ENCODE measurements around the gene RND1. TPM values are rescaled to one million over a fixed set of nuclear protein-coding genes. Genes with fewer than 3 reads are reported as not detected.

RND1 gene
- total RNA-seq, 1 experiment from 2014 or later, result 0.11 TPM

DNA sequence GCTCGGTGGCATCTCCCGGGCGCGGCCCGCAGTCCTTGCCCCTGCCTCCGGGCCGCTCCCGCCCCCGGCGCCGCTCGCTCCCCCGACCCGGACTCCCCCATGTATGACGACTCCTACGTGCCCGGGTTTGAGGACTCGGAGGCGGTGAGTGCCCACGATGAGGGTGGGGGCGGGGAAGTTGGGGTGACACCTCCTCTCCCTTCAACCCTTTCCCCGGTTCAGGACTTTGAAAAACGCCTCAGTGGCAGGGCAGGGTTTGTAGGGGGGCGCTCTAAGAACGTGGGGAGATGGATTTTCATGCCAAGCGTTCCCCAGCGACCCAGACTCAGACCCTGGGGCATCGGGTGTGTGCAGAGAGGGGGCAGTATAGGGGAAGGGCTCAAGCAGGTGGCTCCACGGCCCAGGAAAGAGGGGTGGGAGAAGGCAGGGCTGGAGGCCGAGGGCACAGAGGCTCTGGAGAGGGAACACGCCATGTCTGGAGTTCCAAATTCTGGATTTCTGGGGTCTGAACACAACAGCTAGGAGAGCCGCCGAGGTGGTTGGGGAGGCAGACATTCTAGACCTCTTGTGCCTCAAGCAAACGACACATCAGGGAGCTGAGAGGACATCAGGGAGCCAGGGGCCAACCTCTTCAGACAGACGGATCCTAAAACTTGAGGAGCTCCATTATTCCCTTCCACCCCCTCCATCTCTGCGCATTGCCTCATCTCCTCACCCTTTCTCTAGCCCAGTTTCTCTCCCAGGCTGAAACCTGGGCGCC is 46.7 kb downstream of the RND1 start:
- in situ Hi-C loops (cut with HindIII; ENCODE audit: low pct_unique_long_range_greater_than_20kb, low sequenced_read_pairs), result no loop called here
- peak; percentile 70 for DNase-seq (ENCODE audit: low read depth, low spot score)

- in situ Hi-C loops (cut with HindIII; ENCODE audit: low pct_unique_long_range_greater_than_20kb, low sequenced_read_pairs), result no loop called here
- DNase-seq (ENCODE audit: low read depth, low spot score), result peak; percentile 49
These were observed 47.5 kb downstream of the RND1 start, which contains the start of gene CACNB3 for GRCh38 chr12:48817873-48818830. Gene CACNB3, plus strand, starts transcription at chr12:48818496. Its CDS starts 434 bp downstream, at chr12:48818930.

DNA sequence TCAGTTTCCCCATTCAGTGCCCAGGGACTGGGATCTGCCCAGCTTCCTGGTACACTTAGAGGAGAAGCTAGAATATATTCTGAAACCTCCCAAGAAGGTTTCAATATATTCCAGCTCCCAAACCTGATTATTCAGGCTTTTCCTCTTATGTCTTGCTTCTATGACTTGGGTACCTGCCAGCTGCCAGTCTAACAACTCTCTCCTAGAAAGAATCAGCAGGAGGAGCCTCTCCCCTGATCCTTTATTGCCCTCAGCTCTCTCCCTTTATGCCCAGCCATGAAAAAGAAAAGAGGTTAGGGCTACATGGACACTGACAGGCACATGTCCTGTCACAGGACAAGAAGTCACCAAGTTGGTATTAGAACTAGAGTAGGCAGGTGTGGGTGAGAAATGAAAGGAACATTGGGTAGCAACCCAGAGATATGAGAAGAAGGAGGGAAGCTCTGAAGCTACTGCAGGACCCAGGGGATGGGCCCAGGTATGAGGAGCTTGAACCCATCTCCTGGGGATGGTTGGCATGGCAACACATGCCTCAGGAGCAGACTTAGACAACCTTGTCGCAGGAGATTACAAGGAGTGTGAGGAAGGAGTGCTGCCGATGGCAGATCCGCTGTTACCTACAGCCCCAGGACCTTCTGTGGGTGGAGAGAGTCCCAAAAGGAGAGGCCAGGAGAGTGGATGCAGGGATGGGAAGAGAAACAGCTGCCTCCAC is 49.4 kb downstream of the RND1 start:
- DNase-seq (ENCODE audit: low read depth, low spot score), result no peak
- in situ Hi-C loops (cut with HindIII; ENCODE audit: low pct_unique_long_range_greater_than_20kb, low sequenced_read_pairs), result no loop called here

DNA sequence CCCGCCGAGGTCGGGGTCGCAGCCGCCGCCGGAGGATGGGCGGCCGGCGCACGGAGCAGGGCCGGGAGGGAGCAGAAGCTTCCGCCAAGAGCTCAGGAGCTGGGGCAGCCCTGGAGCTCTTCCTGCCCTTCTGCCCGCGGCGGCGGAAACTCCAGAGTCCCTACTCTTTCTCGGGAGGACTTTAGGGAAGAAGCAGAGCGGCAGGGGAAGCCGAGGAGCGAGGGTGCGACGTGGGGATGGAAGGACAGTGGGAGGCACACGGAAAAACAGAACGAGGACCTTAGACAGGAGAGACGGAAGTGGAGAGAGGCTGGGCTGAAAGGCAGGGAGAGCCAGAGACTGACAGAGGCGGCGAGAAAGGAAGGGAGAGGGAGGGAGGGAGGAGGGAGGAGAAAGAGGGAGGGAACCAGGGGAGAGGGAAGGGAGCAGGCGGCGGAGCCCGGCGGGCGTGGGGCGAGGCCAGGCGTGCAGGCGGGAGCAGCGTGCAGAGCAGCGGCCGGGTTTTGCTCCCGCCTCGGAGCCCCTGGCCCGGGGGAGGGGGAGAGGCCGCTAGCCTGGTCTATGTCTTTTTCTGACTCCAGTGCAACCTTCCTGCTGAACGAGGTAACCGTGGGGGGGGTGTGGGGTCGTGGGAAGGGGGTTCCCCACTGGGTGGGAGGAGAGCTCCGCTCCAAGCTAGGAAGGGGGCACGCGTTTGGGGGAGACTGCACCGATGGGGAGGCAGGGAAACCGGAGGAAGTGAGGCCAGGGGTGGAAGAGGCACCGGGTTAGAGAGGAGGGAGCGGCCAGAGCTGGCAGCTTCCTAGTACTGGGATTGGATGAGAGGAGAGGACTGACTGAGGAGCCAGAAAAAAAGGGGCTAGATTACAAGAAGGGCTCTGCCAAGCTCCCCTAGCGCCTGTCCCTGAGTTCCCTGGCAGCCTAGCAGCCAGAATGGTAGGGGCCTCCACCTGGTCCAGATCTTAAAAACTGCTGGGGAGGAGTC is 50.3 kb downstream of the RND1 start:
- in situ Hi-C loops (cut with HindIII; ENCODE audit: low pct_unique_long_range_greater_than_20kb, low sequenced_read_pairs), result no loop called here
- DNase-seq (ENCODE audit: low read depth, low spot score), result peak; percentile 84

GRCh38 chr12:48814262-48815125 is 51.2 kb downstream of the RND1 start:
- DNase-seq (ENCODE audit: low read depth, low spot score), result peak; percentile 67
- in situ Hi-C loops (cut with HindIII; ENCODE audit: low pct_unique_long_range_greater_than_20kb, low sequenced_read_pairs), result no loop called here

GRCh38 chr12:48813465-48814261 is 52.0 kb downstream of the RND1 start:
- in situ Hi-C loops (cut with HindIII; ENCODE audit: low pct_unique_long_range_greater_than_20kb, low sequenced_read_pairs), result no loop called here
- no peak for DNase-seq (ENCODE audit: low read depth, low spot score)

- in situ Hi-C loops (cut with HindIII; ENCODE audit: low pct_unique_long_range_greater_than_20kb, low sequenced_read_pairs), result no loop called here
- no peak for DNase-seq (ENCODE audit: low read depth, low spot score)
These were observed 53.3 kb downstream of the RND1 start for GRCh38 chr12:48812389-48812788.

DNA sequence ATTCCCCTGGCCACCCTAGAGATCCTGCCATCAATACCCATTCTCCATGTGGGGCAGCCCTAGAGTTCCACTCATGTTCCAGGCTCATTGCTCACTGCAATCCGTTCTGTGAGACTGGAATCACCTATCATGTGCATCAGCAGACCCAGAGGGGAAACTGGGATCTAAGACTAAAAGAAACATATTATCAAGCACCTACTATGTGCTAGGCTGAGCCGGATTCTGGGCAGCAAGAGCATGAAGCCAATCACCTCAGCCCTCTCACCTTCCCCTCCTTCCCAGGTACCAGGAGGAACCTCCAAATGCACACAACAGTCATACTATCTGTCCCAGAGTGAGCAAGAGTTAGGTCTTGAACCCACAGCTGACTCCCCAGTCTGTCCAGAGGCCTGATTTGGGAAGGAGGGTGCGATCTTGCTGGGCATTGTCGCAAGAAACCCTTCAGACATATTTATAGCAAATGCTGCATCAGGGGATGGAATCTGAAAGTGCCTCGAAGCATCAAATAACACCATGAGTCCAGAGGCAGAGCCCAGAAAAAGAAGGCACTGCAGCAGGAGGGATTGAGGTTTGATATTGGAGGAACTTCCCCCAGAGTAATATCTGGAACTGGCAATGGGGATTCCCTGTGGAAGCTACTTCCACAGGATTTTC is 54.1 kb downstream of the RND1 start:
- DNase-seq (ENCODE audit: low read depth, low spot score), result no peak
- in situ Hi-C loops (cut with HindIII; ENCODE audit: low pct_unique_long_range_greater_than_20kb, low sequenced_read_pairs), result no loop called here

DNA sequence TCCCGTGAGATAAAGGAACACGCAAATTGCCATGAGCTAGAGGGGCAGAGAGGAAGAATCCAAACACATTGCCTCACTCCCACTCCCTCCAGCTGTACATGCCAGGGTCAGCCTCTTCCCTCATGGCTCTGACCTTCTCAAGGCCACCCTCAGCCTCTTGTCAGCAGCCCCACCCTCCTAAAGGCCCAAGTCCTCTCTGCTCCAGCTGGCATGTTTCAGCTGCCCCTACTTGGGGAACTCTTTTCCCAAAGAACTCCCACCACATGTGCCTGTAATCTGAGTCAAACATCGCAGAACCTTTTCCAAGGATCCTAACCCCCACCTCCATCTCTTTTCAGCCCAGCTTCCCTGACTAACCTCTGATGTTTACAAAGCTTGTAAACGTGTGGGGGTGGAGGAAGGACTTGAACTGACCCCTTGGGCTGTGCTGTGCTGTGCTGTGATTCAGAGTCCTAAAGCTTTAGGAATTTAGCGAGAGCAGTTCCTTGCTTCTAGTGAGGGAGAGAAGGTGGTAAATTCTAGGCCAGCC is 54.7 kb downstream of the RND1 start:
- no peak for DNase-seq (ENCODE audit: low read depth, low spot score)
- in situ Hi-C loops (cut with HindIII; ENCODE audit: low pct_unique_long_range_greater_than_20kb, low sequenced_read_pairs), result no loop called here

- in situ Hi-C loops (cut with HindIII; ENCODE audit: low pct_unique_long_range_greater_than_20kb, low sequenced_read_pairs), result no loop called here
- DNase-seq (ENCODE audit: low read depth, low spot score), result no peak
These were observed 57.7 kb downstream of the RND1 start for GRCh38 chr12:48807981-48808380.

Small RNA genes within 50 kb of the gene (small RNA-seq; reads per million reads assigned to genes)
- gene AC073610.1, result 0 reads per million in 2 experiments
- 0 reads per million in 2 experiments for gene RF00019
- gene RNU6-600P, result 0 reads per million in 2 experiments

Other genes with a start within 250 kb of the RND1 start
- gene KANSL2, start 183.6 kb downstream of the RND1 start, total RNA-seq (2014; rRNA removed; shearing (Covaris generic)), result 46.4 and 55.6 TPM in 2 replicates
- 51.4 and 52.1 TPM in 2 replicates for gene CCNT1, start 149.2 kb downstream of the RND1 start, total RNA-seq (2014; rRNA removed; shearing (Covaris generic))
- gene ADCY6, start 76.8 kb downstream of the RND1 start, total RNA-seq (2014; rRNA removed; shearing (Covaris generic)), result 28.1 and 31.5 TPM in 2 replicates
- 4.9 and 5.3 TPM in 2 replicates for gene CACNB3, start 47.4 kb downstream of the RND1 start, total RNA-seq (2014; rRNA removed; shearing (Covaris generic))
- gene DDX23, start 13.7 kb downstream of the RND1 start, total RNA-seq (2014; rRNA removed; shearing (Covaris generic)), result 86.4 and 86.9 TPM in 2 replicates
- gene FKBP11, start 59.6 kb upstream of the RND1 start, total RNA-seq (2014; rRNA removed; shearing (Covaris generic)), result 10.8 and 12.2 TPM in 2 replicates
- 92.3 and 95.8 TPM in 2 replicates for gene ARF3, start 91.6 kb upstream of the RND1 start, total RNA-seq (2014; rRNA removed; shearing (Covaris generic))
- gene WNT10B, start 105.9 kb upstream of the RND1 start, total RNA-seq (2014; rRNA removed; shearing (Covaris generic)), result 3.4 and 5.1 TPM in 2 replicates
- gene WNT1, start 112.5 kb upstream of the RND1 start, total RNA-seq (2014; rRNA removed; shearing (Covaris generic)), result not detected in 2 replicates
- gene DDN, start 133.5 kb upstream of the RND1 start, total RNA-seq (2014; rRNA removed; shearing (Covaris generic)), result 0.03 TPM in 1 of 2 replicates, not detected in the other
- gene PRKAG1, start 152.9 kb upstream of the RND1 start, total RNA-seq (2014; rRNA removed; shearing (Covaris generic)), result 115 and 133 TPM in 2 replicates
- 14.5 and 16.1 TPM in 2 replicates for gene KMT2D, start 194.9 kb upstream of the RND1 start, total RNA-seq (2014; rRNA removed; shearing (Covaris generic))
- 5.2 and 7.8 TPM in 2 replicates for gene RHEBL1, start 204.1 kb upstream of the RND1 start, total RNA-seq (2014; rRNA removed; shearing (Covaris generic))
- gene DHH, start 228.9 kb upstream of the RND1 start, total RNA-seq (2014; rRNA removed; shearing (Covaris generic)), result 0.05 and 0.21 TPM in 2 replicates
- gene LMBR1L, start 245.0 kb upstream of the RND1 start, total RNA-seq (2014; rRNA removed; shearing (Covaris generic)), result 20.6 and 21.7 TPM in 2 replicates

Measured in SK-MEL-5 (cell line).